IPS-NIHi7 (cell line): ENCODE results near the gene CPM.
"Not testable (repeated sequence)": the region's sequence is repeated elsewhere in the genome, so short reads cannot be mapped to it uniquely, and the experiment has no call there.

ENCODE experiments used
- DNase-seq: peaks from one replicate; pipeline ENCODE4 v3.0.0; 2012; ENCODE audit warnings: mixed read lengths; ENCODE audit errors: extremely low spot score

Gene CPM

DNA sequence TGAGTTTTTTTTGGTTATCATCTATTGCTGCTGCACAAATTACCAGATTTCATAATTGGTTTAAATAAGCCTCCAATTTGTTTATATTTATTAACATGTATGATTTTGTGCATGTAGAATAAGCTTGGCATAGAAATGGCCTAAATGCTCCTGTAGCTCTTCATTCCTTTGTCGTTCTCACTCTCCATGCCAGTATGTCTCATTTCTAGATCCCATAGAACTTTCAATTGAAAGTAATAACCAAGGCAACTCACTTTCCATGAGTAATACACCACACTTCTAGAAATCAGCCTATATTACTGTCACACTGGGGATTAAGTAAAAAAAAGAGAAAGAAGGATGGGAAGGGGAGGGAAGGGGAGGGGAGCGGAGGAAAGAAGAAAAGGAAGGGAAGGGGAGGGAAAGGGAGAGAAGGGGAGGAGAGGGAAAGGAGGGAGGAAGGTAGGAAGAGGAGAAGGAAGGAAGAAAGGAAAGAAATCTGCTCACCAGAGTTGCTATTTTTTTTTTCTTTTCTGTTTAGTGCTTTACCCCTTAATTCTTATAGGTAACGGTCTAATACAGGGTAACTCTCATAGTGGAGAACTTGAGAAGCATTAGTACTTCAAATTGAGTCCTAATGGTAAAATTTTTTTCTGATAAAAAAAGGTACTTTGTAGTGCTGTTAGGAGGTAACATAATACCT, 79.4 kb downstream of the CPM start:
- no peak for DNase-seq

DNA sequence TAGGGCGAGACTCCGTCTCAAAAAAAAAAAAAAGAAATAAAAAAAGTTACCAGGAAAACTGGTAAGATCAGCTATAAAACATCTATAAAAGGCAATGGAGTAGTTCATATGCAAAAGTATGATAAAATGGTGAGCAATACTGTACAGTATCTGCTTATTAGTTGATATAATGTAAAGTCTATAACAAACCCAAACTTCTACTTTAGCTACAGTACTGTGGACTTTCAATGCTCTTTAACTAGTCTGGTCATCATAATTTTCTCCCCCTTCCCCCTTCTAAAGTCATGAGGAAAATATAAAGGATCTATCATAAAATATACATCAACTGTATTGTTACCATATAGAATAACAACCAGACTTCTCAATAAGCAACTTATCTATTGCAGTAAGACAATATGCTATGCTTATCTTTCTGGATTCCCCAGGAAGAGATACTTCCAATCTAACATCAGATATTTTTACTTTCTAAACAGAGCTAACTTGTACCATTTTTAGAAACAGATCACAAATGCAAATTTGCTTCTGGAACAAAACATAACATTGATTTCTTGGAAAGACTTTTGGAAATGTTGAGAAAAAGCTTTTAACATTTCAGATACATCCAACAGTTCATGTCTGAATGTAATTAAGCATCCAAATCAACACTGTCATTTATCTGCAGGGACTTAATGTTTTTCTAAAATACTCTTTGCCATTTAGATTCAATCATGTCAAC, 81.2 kb downstream of the CPM start:
- DNase-seq = no peak

DNA sequence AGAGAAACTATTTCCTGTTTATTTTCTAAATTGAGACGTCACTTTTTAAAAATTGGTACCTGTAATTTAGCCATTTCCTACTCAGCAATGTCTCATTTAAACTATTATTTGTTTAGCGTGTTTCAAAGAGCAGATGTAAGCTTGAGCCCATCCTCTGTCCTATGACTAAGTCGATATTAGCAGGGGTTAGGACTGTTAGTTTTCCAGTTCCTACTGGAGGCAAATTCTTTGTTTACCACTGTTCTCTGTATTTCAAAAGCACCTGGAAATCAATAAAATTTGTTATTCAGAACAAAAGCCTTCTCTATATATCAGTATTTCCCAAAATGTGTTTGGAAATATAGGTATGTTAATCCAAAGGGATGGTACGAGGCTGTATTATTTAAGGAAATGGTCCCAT, 82.6 kb downstream of the CPM start:
- no peak for DNase-seq

DNA sequence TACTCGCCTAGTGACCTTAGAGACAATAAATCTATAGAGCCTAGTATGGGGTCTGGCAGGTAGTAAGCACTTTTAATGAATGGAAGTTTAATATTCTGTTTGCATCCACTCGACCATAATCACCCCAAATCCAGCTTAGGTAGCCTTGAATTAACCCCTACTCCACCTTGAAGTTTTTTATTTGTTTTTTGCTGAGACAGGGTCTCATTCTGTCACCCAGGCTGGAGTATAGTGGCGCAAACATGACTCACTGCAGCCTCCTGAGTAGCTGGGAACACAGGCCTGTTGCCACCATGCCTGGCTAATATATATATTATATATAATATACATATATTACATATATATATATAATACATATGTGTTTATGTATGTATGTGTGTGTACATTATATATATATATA, 86.2 kb downstream of the CPM start:
- no peak for DNase-seq

DNA sequence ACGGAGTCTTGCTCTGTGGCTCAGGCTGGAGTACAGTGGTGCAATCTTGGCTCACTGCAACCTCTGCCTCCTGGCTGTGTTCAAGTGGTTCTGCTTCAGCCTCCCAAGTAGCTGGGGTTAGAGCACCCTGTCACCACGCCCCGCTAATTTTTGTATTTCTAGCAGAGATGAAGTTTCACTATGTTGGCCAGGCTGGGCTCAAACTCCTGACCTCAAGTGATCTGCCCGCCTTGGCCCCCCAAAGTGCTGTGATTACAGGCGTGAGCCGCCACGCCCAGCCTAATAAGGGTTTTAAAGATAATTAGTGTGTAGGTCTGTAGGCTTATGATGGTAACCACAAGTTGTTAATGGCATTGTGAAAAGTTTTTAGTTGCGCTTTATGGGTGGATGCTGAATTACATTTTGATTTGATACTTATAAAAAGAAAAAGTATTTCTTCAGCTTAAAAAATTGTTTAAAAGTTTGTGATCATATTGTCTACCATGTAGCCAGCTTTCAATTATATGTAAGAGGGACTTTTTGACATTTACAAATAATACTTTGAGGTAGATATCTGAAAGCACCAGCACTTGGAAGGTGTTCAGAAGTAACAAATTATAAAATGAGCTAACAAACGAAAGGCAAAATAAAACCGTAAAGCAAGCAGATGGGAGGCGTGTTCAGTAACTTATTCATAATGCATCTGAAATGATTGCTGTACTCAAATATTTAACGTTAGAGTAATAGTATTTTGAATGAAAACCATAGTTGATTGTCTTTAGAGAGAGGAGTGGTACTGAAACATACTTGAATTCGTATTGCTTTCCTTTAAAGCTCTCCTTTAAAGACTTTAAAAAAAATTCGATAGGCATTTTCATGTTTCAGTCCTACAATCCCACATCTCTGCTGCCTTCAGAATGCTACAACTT, 87.9 kb downstream of the CPM start:
- DNase-seq = no peak

DNA sequence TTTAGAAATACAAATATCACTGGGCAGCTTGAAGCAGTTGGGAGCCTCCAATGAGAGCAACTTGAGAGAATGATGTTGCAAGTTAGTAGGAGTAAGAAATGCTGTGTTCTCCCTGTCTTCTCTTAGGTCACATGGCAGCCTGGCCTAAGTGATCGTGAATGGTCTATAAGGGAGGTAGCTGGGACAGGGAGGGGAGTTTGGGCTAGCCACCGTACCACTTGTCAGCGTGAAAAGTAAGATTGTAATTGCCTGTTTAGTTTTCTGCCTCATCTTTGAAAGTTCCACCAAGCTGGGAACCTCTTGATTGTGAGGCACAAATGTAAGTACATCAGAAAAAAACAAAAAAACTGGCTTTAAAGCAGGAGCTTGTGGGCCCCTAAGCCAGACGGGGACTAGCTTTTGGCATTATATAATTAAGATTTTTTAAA, 88.6 kb downstream of the CPM start:
- DNase-seq = no peak

DNA sequence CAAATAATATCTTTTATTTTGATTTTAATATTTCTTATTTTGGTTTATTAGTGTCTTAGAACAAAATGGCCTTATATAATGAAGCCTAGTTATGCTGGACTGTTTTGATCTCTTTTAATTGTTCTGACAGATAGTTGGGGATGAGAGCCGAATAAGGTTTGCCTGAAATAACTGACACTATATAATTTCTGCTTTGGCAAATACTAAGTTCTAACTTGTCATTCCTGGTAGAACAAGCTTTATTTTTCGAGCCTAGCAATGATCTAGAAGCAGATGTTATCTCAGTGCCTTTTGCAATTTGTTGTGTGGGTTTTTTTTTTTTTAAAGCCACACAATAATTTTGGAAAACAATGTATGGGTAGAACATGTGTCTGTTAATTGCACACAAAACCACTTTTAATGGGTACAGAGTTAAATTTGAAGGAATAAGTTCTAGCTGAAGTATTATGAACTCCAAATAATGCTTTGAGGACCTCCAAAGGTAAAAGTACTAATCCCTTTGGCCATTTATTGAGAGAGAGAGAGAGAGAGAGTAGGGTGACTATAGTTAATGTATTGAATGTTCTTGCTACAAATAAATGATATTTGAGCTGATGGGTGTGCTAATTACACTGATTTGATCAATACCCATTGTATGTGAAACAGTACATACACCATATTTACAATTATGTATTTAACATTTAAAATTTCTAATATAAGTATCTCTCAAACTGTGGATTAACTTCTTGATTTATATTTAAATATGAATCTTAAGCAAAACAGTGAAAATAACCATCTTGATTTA, 90.0 kb downstream of the CPM start:
- DNase-seq = no peak

DNA sequence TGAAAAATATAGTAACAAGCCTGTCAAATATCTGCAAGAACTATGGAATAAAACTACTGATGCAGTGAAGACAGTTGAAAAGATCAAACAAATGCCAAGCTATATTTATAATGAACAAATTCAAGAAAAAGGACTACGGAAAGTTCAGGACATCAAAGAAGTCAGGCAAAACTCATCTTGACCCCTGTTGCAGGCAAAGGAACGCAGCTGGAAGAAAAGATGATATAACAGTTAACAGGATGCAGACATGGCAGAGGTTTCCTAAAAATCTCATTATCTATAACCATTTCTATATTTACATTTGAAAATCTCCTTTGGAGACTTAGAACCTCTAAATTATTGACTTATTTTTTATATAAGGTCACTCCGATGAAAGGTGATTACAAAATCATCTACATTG, 90.8 kb downstream of the CPM start:
- no peak for DNase-seq

DNA sequence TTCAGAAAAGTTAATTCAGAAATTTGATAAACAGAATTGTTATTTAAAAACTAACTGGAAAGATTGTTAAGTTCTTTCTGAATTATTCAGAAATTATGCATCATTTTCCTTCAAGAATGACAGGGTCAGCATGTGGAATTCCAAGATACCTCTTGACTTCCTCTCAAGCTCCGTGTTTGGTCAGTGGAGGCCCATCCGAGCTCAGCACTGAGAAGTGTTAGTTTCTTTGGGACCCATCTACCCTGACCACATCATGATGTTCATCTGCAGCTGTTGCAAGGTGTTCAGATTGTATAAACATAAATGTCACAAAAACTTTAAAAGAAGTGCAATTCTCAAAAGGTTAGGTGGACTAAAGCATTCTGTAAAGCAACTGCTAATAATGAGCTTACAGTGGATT, 91.3 kb downstream of the CPM start:
- DNase-seq = no peak

DNA sequence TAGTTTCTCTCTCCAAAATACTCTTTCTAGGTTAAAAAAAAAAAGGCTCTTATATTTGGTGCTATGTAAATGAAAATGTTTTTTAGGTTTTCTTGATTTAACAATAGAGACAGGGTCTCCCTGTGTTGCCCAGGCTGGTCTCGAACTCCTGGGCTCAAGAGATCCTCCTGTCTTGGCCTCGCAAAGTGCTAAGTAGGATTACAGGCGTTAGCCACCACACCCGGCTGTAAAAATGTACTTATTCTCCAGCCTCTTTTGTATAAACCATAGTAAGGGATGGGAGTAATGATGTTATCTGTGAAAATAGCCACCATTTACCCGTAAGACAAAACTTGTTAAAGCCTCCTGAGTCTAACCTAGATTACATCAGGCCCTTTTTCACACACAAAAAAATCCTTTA, 91.8 kb downstream of the CPM start:
- not testable (repeated sequence) for DNase-seq

DNA sequence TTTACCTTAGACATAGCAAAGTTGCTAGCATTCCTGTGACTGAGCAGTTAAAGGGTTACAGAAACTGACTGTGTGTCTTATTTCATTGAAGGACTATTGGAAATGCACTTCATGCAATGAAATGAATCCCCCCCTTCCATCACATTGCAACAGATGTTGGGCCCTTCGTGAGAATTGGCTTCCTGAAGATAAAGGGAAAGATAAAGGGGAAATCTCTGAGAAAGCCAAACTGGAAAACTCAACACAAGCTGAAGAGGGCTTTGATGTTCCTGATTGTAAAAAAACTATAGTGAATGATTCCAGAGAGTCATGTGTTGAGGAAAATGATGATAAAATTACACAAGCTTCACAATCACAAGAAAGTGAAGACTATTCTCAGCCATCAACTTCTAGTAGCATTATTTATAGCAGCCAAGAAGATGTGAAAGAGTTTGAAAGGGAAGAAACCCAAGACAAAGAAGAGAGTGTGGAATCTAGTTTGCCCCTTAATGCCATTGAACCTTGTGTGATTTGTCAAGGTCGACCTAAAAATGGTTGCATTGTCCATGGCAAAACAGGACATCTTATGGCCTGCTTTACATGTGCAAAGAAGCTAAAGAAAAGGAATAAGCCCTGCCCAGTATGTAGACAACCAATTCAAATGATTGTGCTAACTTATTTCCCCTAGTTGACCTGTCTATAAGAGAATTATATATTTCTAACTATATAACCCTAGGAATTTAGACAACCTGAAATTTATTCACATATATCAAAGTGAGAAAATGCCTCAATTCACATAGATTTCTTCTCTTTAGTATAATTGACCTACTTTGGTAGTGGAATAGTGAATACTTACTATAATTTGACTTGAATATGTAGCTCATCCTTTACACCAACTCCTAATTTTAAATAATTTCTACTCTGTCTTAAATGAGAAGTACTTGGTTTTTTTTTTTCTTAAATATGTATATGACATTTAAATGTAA, 93.5 kb downstream of the CPM start:
- DNase-seq = no peak

DNA sequence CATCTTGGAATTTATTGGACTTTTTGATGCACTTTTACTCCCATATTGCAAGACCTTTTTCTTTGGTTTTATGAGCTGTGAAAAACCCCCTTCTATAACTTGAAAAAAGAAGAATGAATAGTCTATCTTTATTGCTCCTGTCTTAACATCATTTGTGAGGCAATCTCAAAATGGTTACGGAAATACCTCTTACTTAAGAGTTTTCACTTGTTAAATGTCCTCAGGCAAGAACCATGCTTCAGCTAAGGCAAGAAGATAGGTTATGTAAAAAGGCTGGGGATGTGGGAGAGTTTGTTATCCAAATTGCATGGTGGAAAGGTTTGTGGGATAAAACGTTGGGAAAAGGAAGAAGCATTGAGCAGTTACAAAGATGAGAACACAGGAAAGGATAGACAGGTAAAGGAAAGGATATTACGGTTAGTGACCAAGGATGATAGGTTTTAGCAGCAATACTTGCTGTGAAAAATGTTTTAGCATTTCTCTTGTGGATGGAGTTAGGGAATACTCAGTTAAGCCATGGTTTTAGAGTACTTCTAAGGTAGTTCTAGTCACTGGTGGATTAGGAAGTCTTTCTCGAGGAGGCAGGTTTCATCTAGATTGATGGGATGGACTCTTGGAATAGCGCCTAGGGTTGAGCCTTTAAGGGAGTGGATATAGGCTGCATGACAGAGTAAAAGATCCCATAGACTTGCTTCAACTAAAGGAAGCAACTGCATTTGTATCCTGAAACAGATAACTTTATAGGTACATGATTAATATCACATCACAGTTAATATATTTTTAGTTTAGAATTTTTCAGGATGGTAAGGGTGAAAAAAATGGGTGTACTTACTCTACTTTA, 94.7 kb downstream of the CPM start:
- no peak for DNase-seq

DNA sequence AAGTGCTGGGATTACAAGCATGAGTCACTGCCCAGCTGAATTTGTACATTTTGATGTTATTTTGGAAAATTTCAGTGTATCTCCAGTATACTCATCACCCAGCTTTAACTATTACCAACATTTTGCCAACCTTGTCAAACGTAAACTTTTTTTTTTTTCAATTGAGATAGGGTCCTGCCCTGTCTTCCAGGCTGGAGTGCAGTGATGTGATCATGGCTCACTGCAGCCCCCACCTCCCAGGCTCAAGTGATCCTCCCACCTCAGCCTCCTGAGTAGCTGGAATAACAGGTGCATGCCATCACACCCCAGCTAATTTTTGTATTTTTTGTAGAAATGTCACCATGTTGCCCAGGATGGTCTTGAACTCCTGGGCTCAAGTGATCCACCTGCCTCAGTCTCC, 95.8 kb downstream of the CPM start:
- DNase-seq = no peak

DNA sequence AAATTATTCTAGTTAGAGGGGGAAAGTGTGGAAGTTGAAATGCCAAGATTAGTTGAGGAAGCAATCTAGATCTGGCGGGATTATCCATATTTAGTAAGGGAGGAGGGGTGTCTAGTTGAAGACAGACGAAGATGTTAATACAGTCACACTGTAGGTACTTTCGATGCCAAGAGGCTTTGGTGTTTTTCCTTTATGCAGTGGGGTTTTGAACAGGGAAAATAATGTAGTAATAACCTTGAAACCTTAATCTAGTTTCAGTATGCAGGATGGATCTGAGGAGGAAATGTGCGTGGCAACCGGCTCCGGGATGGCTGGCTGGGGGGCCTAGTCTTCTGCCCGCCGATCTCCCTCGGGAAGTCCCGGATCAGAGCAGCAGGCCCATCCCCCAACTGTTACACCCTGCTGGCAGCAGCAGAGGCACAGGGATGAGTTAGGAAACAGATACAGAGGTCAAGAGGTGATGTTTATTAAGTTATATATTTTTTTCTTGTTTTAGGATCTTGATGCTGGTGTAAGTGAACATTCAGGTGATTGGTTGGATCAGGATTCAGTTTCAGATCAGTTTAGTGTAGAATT, 97.5 kb downstream of the CPM start:
- DNase-seq = peak; percentile 19

DNA sequence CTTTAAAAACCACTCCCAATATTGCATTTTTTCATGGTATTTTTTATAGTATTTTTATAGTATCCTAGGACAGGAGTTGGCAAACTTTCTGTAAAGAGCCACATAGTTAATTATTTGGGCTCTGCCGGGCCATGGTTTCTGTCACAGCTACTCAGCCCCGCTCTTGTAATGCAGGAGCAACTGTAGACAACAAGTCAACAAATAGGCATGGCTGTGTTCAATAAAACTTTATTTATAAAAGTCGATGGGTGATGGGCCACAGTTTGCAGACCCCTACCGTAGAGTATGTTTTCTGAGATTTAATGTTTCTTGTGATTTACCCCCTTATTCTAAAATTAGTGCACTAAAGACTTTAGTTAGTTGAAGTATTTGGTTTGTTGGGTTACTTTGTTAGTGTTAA, 99.5 kb downstream of the CPM start:
- DNase-seq = no peak

DNA sequence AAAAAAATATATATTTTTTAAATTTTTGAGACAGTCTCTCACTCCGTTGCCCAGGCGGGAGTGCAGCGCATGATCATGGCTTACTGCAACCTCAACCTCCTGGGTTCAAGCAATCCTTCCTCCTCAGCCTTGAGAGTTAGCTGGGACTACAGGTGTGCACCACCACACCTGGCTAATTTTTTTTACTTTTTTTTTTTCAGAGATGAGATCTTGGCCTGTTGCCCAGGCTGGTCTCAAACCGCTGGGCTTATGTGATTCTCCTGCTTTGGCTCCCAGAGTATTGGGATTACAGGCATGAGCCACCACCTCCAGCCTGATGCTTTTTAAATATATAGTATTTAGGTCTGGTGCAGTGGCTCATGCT, 100.5 kb downstream of the CPM start:
- no peak for DNase-seq

DNA sequence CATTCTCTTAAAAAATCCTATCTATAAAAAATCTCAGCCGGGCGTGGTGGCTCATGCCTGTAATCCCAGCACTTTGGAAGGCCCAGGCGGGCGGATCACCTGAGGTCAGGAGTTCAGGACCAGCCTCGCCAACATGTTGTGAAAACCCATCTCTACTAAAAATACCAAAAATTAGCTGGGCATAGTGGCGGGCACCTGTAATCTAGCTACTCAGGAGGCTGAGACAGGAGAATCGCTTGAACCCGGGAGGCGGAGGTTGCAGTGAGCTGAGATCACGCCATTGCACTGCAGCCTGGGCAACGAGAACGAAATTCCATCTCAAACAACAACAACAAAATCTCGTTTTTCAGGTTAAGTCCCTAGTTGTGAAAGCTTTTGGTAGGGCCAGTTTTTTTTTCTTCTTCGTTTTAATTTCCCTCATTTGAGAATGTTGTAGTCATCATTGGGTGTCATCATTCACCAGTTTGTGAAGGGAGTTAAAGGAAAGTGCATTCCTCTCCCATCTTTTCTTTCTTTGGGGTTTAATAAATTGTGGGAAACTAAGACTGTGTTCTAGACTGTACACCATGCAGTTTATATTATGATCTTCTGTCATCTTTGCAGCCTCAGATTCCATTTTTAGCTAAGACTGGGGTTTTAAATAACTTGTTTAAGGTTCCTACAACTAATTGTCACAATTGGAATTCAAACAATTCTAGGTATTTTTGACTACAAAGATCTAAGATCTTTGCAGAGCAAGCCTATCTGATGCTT, 101.0 kb downstream of the CPM start:
- DNase-seq = no peak

DNA sequence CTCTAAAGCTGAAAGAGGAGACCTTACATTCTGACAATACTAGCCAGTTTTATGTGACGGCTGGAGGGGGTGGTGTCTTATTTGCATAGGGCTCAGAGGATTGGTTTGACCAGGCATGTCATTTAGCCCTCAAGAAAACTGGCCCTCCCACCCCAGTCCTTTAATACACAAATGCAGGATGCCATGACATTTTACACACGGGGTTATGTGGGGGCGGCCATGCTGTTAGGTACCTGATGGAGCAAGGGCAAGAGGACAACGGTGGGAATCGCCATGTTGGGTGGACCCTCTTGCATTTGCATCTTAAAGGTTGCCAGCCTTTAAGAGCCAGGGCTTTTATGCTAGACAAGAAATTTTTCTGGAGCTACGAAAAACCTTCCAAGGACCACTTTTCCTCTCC, 101.7 kb downstream of the CPM start:
- peak; percentile 20 for DNase-seq

DNA sequence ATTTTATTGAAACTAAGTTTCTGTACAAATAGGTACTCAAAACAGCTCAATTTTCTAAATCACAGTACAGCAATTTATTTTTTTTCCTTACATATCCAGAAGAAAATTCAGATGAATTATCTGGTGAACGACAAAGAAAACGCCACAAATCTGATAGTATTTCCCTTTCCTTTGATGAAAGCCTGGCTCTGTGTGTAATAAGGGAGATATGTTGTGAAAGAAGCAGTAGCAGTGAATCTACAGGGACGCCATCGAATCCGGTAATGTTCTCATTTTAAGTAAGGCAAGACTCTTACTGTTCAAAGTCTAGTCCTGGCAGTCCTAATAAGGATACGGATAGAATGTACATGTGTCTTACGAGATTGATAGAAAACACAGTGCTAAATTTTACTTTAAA, 104.3 kb downstream of the CPM start:
- DNase-seq = no peak
